Vagina (tissue), 2 donors: ENCODE results near the gene SLC39A1. TPM values are rescaled to one million over a fixed set of nuclear protein-coding genes. Genes with fewer than 3 reads are reported as not detected.
A peak's percentile ranks its signal among the peaks of the same experiment; 100 is the strongest.

Experiments
- DNase-seq, 2 donors: peaks; one replicate each; pipeline ENCODE4 v3.0.0-alpha.2; 2017; ENCODE audit errors: extremely low spot score in 2 of 2
- H3K27ac ChIP-seq: fragments of 200-600 bp; sonication (generic); one replicate; pipeline ENCODE4 v1.5.1; 2019
- H3K27me3 ChIP-seq: fragments of 200-600 bp; sonication (generic); one replicate; pipeline ENCODE4 v1.5.1; 2019
- H3K36me3 ChIP-seq, 2 donors: fragments of 200-600 bp; sonication (generic); one replicate each; pipeline ENCODE4 v1.5.1; 2017 to 2019
- H3K4me1 ChIP-seq: fragments of 200-600 bp; sonication (generic); one replicate; pipeline ENCODE4 v1.5.1; 2019
- H3K4me3 ChIP-seq, 2 donors: fragments of 200-600 bp; sonication (generic); 1 replicate in 1 of 2; 2 replicates in 1 of 2; pipeline ENCODE4 v1.5.1; 2016 to 2019
- H3K9me3 ChIP-seq: fragments of 200-600 bp; sonication (generic); one replicate; pipeline ENCODE4 v1.5.1; 2019
- CTCF ChIP-seq, 3 experiments: fragments of 450-650 bp in 2 of 3; fragments of 200-600 bp in 1 of 3; sonication (generic) in 1 of 3; IDR thresholded peaks; one replicate each; pipeline ENCODE4 v1.5.1; 2017 to 2019; ENCODE audit warnings: antibody characterized with exemption in 3 of 3, mild to moderate bottlenecking in 2 of 3, moderate library complexity in 2 of 3
- POLR2A ChIP-seq, 2 donors: fragments of 450-650 bp; IDR thresholded peaks; one replicate each; pipeline ENCODE4 v1.6.1; 2017; ENCODE audit warnings: antibody characterized with exemption in 2 of 2, mild to moderate bottlenecking in 2 of 2, moderate library complexity in 2 of 2
- POLR2AphosphoS5 ChIP-seq, 2 donors: sonication (generic); formaldehyde crosslinking; IDR thresholded peaks; one replicate each; pipeline ENCODE4 v1.9.0; 2017; ENCODE audit warnings: antibody characterized with exemption in 2 of 2, mild to moderate bottlenecking in 2 of 2, low read depth in 1 of 2; ENCODE audit not compliant: insufficient read depth in 1 of 2
- intact Hi-C: fragments of 100-400 bp; cut with DNase I; formaldehyde crosslinking; loops from one replicate; pipeline ENCODE4 v1.15.1; 2023
- total RNA-seq: library from RNA; depleted of rRNA; stranded (reverse); fragments of >200 nt; gene quantifications from one replicate; pipeline ENCODE4 v1.2.3, GENCODE V29; 2016

SLC39A1 gene
- total RNA-seq, 1 donor from 2014 or later: 77.8 TPM

GRCh38 chr1:153967107-153967999 lies 4.0 kb upstream of the SLC39A1 start, which contains the start of gene CREB3L4:
Gene CREB3L4, plus strand, starts transcription at chr1:153967902. Its CDS starts 624 bp downstream, at chr1:153968526.
- peak; percentile 87 to 95 for TF ChIP-seq POLR2AphosphoS5 (IDR thresholded peaks at IDR 0.05; ENCODE audit: insufficient read depth in 1 of 2, low read depth in 1 of 2)
- TF ChIP-seq CTCF (IDR thresholded peaks at IDR 0.05): peak in 2 of 3 experiments; percentile 16 to 31
- peak in 1 of 2 donors; percentile 58 for TF ChIP-seq POLR2A (IDR thresholded peaks at IDR 0.05)
- Histone ChIP-seq H3K36me3 (no peaks in the 10 kb centered on the region), H3K9me3 (no peaks in the 10 kb centered on the region), H3K4me1 (peaks cover 52% of the 10 kb centered on the region), H3K4me3 (peak within 1 kb of the TSS; percentile 63 to 65), H3K27me3 (no peaks in the 10 kb centered on the region), H3K27ac (peak within 1 kb of the TSS; percentile 93)
- intact Hi-C loops: no loop called here
- DNase-seq: peak in 1 of 2 donors; percentile 96

- TF ChIP-seq POLR2A (IDR thresholded peaks at IDR 0.05): no peak
- no peak for TF ChIP-seq CTCF (IDR thresholded peaks at IDR 0.05)
- TF ChIP-seq POLR2AphosphoS5 (IDR thresholded peaks at IDR 0.05; ENCODE audit: insufficient read depth in 1 of 2, low read depth in 1 of 2): no peak
- Histone ChIP-seq H3K36me3 (peaks cover 0 to 9% of the 10 kb centered on the region in 2 donors), H3K27me3 (no peaks in the 10 kb centered on the region), H3K4me3 (peak overlapping the region; percentile 59 to 81), H3K27ac (peak overlapping the region; percentile 96), H3K9me3 (no peaks in the 10 kb centered on the region), H3K4me1 (peaks cover 66% of the 10 kb centered on the region)
- intact Hi-C loops: no loop called here
- no peak for DNase-seq
Measured at GRCh38 chr1:153963850-153964331, 554 bp upstream of the SLC39A1 start.

GRCh38 chr1:153962088-153963029 lies 978 bp downstream of the SLC39A1 start:
- intact Hi-C loops: no loop called here
- no peak for TF ChIP-seq CTCF (IDR thresholded peaks at IDR 0.05)
- TF ChIP-seq POLR2AphosphoS5 (IDR thresholded peaks at IDR 0.05; ENCODE audit: insufficient read depth in 1 of 2, low read depth in 1 of 2): no peak
- no peak for TF ChIP-seq POLR2A (IDR thresholded peaks at IDR 0.05)
- Histone ChIP-seq H3K4me3 (peak overlapping the region; percentile 59 to 81), H3K27me3 (no peaks in the 10 kb centered on the region), H3K9me3 (no peaks in the 10 kb centered on the region), H3K27ac (peak overlapping the region; percentile 96), H3K4me1 (peaks cover 64% of the 10 kb centered on the region), H3K36me3 (peaks cover 0 to 9% of the 10 kb centered on the region in 2 donors)
- no peak for DNase-seq

GRCh38 chr1:153961421-153961820 lies 1.9 kb downstream of the SLC39A1 start:
- no peak overlapping the region for H3K4me3 ChIP-seq
- no peak for TF ChIP-seq POLR2A (IDR thresholded peaks at IDR 0.05)
- no peak for TF ChIP-seq POLR2AphosphoS5 (IDR thresholded peaks at IDR 0.05; ENCODE audit: insufficient read depth in 1 of 2, low read depth in 1 of 2)
- TF ChIP-seq CTCF (IDR thresholded peaks at IDR 0.05): no peak
- no peaks in the 10 kb centered on the region for H3K27me3 ChIP-seq
- intact Hi-C loops: no loop called here
- H3K27ac ChIP-seq: peak overlapping the region; percentile 96
- H3K4me1 ChIP-seq: peaks cover 67% of the 10 kb centered on the region
- H3K9me3 ChIP-seq: no peaks in the 10 kb centered on the region
- H3K36me3 ChIP-seq: peaks cover 0 to 9% of the 10 kb centered on the region in 2 donors
- DNase-seq: no peak
